Right kidney (tissue), 1 donor: ENCODE measurements around the gene LAMB2.

Experiments used
- DNase-seq: peaks from one replicate; pipeline ENCODE4 v3.0.0-alpha.2; 2016

Gene LAMB2

DNA sequence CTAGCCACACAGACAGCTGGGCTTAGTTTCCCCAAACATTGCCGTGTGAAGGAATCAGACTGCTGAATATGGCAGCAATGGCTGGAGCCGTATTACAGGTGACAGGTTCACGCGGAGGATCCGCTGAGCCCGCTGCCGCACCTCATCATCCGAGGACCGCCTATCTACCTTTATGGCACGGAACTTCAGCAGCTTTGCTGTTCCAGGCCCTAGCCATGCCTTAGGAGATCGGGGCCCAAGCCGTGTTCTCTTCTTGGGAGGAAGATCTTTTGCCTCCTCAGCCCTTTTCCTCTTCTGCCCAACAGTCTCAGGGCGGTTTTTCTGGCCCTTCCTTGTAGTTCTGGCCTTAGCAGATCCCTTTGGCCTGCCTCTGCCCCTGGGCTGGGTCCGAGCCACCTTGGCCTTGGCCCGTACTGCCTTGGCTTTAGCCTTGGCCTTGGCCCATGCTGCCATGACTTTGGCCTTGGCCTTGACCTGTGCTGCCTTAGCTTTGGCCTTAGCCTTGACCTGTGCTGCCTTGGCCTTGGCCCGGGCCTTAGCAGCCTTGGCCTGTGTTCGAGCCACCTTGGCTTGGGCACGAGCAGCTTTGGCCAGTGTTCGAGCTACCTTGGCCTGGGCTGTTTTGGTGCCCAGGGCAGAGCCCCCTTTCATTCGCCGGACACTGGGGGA lies 30.0 kb upstream of the LAMB2 start:
- no peak for DNase-seq

DNA sequence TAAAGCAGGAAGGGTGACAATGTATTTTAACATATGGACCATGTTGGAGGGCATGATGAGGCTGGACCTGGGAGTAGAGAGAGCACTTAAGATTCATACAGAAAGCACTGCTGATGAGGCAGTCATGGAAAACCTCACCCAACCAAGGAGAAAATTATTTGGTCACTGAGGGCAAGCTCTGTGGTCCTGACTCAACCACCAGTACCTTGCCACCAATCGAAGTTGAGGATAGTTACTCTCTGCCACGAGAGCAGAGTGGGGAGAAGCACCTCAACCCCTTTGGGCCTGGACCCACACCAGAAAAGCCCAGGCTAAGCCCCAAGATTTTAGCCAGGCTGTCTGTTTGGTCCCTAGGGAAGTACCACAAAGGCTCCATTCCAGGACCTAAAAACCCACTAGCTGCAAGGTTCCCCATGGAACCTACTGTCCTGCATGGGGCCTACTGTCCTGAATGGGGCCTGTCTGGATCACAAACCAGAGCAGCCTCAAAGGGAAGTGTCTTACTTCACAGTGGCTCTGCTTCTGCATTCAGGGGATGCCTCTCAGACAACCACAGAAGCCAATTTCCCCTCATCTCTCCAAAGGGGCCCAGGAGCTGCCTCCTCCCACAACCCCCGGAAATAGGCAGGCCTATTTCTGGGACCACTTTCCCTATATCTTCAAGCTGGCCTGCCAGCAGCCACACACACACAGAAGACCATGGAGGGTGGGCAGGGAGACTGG lies 29.1 kb upstream of the LAMB2 start:
- DNase-seq: no peak

DNA sequence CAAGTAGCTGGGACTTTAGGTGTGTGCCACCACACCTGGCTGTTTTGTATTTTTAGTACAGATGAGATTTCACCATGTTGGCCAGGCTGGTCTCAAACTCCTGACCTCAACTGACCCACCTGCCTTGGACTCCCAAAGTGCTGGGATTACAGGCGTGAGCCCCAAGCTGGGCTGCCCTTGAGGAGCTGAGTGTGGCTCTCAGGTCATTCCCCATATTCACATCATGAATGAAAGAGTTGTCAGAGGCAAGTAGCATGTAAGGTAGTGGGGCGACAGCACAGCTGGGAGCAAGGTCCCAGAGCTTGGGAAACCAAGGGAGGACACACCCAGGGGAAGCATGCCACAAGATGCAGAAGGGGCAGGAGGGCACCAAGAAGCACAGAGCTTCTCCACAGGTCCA lies 28.3 kb upstream of the LAMB2 start:
- no peak for DNase-seq

DNA sequence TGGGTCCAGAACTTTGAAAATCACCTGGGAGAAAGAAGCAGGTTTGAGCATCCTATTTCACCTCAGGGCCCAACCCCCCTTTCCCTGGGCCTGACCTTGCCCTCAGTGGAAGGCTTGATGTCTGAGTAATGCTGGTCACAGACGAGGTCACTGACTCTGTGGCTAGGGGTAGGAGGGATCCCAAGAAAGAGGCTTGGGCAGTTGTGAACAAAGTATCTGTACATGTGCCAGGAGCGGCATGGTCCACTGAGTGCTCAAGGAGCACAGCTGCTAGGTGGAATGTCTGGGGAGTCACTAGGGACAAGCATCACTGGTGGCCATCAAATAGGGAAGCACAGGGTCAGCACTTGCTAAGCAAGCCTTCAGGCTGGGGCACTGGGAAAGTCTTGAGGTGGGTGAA lies 25.9 kb upstream of the LAMB2 start:
- no peak for DNase-seq

DNA sequence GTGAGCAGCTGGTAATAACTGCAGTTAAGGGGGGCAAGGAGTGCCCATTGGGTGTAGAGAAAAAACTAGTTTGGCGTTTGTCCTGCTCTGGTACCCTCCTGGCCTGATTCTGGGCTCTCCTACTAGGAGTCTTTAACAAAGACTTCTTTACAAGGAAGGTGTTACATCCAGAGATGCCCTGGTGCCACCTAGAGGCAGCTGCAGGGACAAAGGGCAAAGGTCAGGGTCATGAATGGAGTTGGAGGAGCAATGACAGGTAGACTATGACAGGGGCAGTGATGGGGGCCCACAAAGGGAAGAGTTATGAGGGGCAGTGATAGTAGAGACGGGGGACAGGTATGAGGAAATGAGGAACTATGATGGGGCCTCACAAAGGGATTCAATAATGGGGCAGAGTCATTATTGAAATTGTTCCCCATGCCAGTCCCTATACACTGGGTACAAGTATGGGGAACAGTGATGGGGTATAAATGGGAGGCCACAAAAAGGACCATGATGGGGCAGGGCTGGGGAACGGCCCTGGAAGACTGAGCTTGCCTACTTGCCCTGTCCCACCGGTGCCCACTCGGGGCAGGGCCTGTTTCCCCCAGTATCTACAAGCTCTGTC lies 25.4 kb upstream of the LAMB2 start:
- no peak for DNase-seq

DNA sequence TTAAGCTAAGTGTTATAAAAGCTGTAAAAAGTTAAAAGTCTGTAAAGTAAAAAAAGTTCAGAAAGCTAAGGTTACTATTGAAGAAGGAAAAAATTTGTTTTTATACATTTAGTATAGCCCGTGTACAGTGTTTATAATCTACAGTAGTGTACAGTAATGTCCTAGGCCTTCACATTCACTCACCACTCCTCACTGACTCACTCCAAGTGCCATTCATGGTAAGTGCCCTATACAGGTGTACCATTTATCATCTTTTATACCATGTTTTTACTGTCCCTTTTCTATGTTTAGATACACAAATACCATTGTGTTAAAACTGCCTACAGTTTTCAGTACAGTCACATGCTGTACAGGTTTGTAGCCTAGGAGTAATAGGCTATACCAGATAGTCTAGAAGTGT lies 24.4 kb upstream of the LAMB2 start:
- DNase-seq: no peak

- DNase-seq: no peak
Observed at GRCh38 chr3:49153349-49153912, 20.6 kb upstream of the LAMB2 start.

DNA sequence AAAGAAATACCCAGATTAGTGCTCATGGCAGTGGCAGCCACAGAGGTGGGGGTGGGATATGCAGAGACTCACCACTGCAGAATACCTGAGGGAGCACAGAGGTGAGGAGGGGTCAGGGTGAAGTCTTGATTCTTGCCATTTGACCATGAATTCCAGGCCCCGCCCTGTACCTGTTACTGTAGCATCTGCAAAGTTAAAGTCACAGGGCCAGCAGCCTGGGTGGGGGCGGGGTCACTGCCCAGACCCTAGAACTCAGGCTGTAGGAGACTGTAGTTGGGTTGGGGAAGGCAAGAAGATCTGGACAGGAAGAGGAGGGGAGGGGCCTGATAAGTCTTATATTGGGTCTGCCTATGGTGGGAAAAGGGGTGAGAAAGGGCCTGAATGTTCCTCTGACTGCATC lies 18.8 kb upstream of the LAMB2 start:
- no peak for DNase-seq

DNA sequence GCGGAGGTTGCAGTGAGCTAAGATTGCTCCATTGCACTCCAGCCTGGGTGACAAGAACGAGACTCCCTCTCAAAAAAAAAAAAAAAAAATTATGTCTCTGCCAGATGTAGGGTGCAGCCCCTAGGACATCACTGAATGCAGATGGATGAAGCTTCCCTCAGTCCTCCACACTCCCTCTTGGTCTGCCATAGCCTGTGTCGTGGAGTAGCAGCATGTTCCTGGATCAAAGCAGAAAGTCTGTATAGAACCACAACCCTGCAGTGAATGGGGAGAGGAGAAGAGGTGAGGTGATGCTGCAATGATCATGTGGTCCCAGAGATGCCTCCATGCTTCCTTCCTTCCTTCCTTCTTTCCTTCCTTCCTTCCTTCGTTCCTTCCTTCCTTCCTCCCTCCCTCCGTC lies 15.3 kb upstream of the LAMB2 start:
- DNase-seq: no peak

DNA sequence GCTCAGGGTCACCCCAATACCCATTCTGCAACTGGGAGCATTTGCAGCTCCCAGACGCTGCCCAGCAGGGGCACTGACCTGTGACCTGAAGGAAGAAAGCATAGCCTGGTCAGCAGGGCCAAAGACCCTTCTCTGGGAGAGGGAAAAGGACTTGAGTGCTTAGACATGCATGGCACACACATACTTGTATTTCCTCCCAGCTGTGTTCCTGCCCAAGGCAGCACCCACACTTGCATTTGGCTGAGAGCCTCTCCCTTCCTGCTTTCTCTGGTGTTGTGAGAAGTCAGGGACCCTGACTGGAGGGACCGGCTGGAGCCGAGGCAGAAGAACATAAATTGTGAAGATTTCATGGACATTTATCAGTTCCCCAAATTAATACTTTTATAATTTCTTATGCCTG lies 7.2 kb upstream of the LAMB2 start:
- DNase-seq: no peak

- no peak for DNase-seq
Observed at GRCh38 chr3:49135499-49135898, 2.6 kb upstream of the LAMB2 start.

GRCh38 chr3:49134471-49135265 lies 1.8 kb upstream of the LAMB2 start:
- DNase-seq: no peak

DNA sequence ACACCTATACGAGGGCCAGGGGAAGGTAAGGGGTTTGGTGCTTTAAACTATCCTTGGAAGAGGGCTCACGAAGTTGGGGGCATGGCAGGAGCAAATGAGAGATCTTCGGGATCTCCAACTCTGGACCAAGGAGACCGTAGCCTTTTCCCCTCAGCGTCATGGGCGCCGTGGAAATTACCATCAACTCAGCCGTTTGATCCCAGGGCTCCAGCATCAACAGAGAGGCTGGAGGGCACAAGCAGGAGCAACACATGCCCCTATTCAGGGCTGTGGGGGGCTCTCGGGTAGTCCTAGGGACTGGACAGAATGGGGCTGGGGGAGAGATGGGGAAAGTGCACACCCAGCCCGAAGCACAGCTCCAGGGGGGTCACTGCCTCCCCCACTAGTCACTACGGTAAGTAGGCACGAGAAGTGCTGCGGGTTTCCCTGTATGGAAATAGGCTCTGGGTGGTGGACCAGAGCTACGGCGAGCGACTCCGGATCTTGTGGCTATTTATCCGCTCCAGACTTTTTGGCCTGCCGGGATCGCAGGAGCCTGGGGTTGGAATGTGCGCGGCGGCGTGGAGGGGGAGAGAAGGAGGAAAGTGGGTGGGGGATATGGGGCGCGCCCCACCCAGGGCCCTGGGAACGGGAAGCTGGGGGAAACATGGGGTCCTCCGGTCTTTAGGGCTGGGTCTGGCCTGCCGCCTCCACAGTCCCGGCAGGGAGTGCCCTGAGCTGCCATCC lies 539 bp upstream of the LAMB2 start:
- peak; percentile 84 for DNase-seq

GRCh38 chr3:49132073-49132436 lies 795 bp downstream of the LAMB2 start:
- no peak for DNase-seq

GRCh38 chr3:49131576-49131975 lies 1.3 kb downstream of the LAMB2 start:
- no peak for DNase-seq

- DNase-seq: no peak
Observed at GRCh38 chr3:49131040-49131439, 1.8 kb downstream of the LAMB2 start.

GRCh38 chr3:49124991-49125670 lies 7.7 kb downstream of the LAMB2 start:
- no peak for DNase-seq

DNA sequence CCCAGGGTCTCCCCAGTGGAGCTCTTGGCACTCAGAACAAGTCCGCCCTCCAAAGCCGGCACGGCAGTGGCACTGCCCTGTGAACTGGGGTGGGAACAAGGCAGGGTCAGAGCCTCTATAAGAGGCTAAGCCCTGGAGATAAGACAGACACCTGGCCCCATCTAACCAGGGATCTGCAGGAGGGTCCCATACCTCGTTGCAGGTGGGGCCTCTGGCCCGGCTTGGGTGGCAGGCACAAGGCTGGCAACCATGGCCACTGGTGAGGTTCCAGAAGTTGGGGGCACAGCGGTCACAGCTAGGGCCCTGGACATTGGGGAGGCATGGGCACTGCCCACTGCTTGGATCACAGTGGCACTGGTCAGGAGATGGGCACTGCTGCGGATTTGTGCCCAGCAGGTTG lies 8.6 kb downstream of the LAMB2 start:
- DNase-seq: no peak

DNA sequence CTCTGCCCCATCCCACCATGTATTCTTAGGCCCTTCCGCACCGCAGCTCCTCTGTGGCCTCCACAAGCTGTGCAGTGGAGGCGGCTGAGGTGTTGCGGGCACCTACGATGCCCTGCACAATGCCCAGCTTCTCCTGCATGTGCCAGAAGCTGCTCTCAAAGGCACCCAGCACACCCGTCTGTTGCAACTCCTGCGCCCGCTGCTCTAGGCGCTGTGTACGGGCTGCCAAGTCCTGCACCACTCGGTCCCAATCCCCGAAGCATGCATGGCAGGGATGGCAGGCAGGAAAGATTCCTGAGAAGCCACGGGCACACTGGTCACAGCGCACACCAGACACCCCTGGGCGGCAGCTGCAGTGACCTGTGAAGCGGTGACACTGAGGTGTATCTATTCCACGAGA lies 9.2 kb downstream of the LAMB2 start:
- no peak for DNase-seq

DNA sequence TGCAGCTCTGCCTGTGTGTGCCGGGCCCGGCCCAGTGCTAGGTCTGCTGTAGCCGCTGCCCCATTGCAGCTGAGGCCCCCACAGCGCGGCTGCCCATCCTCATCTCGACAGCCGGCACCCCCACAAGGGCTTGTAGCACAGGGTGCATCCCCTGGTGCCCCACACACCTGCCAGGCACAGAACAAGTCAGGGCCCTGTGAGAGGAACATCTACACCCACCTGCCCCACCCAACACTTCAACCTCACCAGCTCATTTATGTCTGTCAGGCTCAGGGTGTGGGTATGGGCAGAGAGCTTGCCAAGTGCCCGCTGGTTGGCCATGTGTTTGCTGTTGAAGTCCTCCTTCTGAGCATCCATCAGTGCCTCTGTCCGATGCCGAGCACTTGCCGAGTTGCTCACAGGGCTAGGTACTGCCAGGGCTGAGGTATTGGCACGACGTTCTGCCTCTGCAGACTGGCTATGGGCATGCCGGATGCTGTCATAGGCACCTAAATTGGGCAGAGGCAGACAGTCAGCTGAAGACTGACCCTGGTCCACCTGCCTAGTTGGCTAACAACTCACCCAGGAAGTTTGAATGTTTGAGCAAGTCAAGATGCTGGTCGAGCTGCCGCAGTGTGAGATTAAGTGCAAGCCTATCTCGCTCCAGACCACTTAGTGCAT lies 9.8 kb downstream of the LAMB2 start:
- DNase-seq: no peak

- no peak for DNase-seq
Observed at GRCh38 chr3:49122451-49122850, 10.4 kb downstream of the LAMB2 start.
